ENCODE results near the gene OTUB1.

- TF ChIP-seq CTCF (conservative IDR thresholded peaks at IDR 0.05) (no peak), EZH2 (IDR thresholded peaks at IDR 0.05; ENCODE audit: low read depth) (no peak)
These were observed 39.0 kb downstream of the OTUB1 start for GRCh38 chr11:64025205-64025604.
